K562 (cell line): ENCODE measurements around the gene ZSCAN22. TPM values are rescaled to one million over a fixed set of nuclear protein-coding genes. Genes with fewer than 3 reads are reported as not detected.
A peak's percentile ranks its signal among the peaks of the same experiment; 100 is the strongest.

Experiments
- ARID2 ChIP-seq: fragments of 450-650 bp; IDR thresholded peaks from 2 replicates; pipeline ENCODE4 v1.6.1; 2017; ENCODE audit warnings: antibody characterized with exemption, mild to moderate bottlenecking
- BCL6 ChIP-seq: fragments of 250-450 bp; sonication (Bioruptor Pico); IDR thresholded peaks from 2 replicates; pipeline ENCODE4 v1.4.0; 2020
- BRD4 ChIP-seq: fragments of 200-600 bp; sonication (generic); IDR thresholded peaks from 2 replicates; pipeline ENCODE4 v1.6.1; 2017; ENCODE audit warnings: inconsistent platforms
- E2F4 ChIP-seq: sonication (generic); formaldehyde crosslinking; IDR thresholded peaks from 2 replicates; pipeline ENCODE4 v1.8.0; 2022; ENCODE audit warnings: mild to moderate bottlenecking, low read depth, missing genetic modification reagents
- ELF1 ChIP-seq: fragments of 200-800 bp; sonication (Bioruptor generic); IDR thresholded peaks from 2 replicates; pipeline ENCODE4 v1.6.1; 2016; ENCODE audit warnings: missing genetic modification characterization, missing compliant biosample characterization
- ETV1 ChIP-seq: fragments of 450-650 bp; conservative IDR thresholded peaks from 2 replicates; pipeline ENCODE4 v1.6.1; 2016; ENCODE audit warnings: missing genetic modification characterization, control low read depth, low read depth, missing compliant biosample characterization
- KDM2B ChIP-seq: fragments of 250-450 bp; sonication (Bioruptor Pico); IDR thresholded peaks from 2 replicates; pipeline ENCODE4 v1.8.0; 2021; ENCODE audit warnings: mild to moderate bottlenecking, moderate library complexity
- REST ChIP-seq, 2 experiments: fragments of 450-650 bp; formaldehyde crosslinking in 1 of 2; IDR thresholded peaks; 2 replicates each; pipeline versions ENCODE4 v1.4.0 to v1.6.1; 2014 to 2020; ENCODE audit warnings: mild to moderate bottlenecking in 2 of 2, borderline replicate concordance in 1 of 2, low read depth in 1 of 2
- TAF15 ChIP-seq: fragments of 200-400 bp; formaldehyde crosslinking; IDR thresholded peaks from 2 replicates; pipeline ENCODE4 v1.6.1; 2017; ENCODE audit warnings: mild to moderate bottlenecking, low read depth, low read length, moderate library complexity
- VEZF1 ChIP-seq: fragments of 200-800 bp; sonication (Bioruptor generic); IDR thresholded peaks from 2 replicates; pipeline ENCODE4 v1.6.1; 2017; ENCODE audit warnings: missing genetic modification characterization, missing compliant biosample characterization
- ZNF239 ChIP-seq: fragments of 250-450 bp; sonication (Bioruptor Pico); IDR thresholded peaks from 2 replicates; pipeline ENCODE4 v1.4.0; 2020; ENCODE audit warnings: mild to moderate bottlenecking
- ZNF740 ChIP-seq, 3 experiments: fragments of 200-800 bp in 1 of 3; sonication (Bioruptor generic) in 1 of 3; sonication (generic) in 1 of 3; formaldehyde crosslinking in 1 of 3; IDR thresholded peaks; 2 replicates each; pipeline versions ENCODE4 v1.6.1 to v1.8.0; 2016 to 2022; ENCODE audit warnings: mild to moderate bottlenecking in 2 of 3, missing compliant biosample characterization in 2 of 3, missing genetic modification characterization in 2 of 3, missing genetic modification reagents in 1 of 3
- polyA plus RNA-seq, 8 experiments: library from polyadenylated mRNA; depleted of rRNA in 4 of 8; stranded (reverse) in 5 of 8; unstranded in 3 of 8; fragments of >200 nt; fragmentation: Nextera tagmentation in 2 of 8; fragmentation: Illumina TruSeq in 1 of 8; extraction: Ambion mirVana in 2 of 8; extraction: Trizol in 1 of 8; gene quantifications; 2 replicates each; pipeline versions ENCODE4 v1.2.1 to v1.2.3, GENCODE V29; 2011 to 2014; ENCODE audit warnings: inconsistent platforms in 1 of 8, missing spikeins in 1 of 8
- total RNA-seq, 7 experiments: library from RNA; depleted of rRNA in 6 of 7; stranded (reverse); fragments of >200 nt in 6 of 7; fragmentation: Illumina TruSeq in 2 of 7; extraction: Trizol in 2 of 7; gene quantifications; 2 replicates each; pipeline versions ENCODE4 v1.2.1 to v1.2.3, GENCODE V29; 2011 to 2021; ENCODE audit warnings: low replicate concordance in 1 of 7
- TF ChIP-seq, protein P1 (sequence below), 3 experiments: IDR thresholded peaks in 2 of 3; conservative IDR thresholded peaks in 1 of 3; 2 replicates each; pipeline ENCODE4 v1.5.1; 2011 to 2012; ENCODE audit warnings: low read length in 3 of 3, mild to moderate bottlenecking in 3 of 3, control low read depth in 2 of 3, improper control_type of control experiment in 1 of 3, inconsistent platforms in 1 of 3, low read depth in 1 of 3, mixed read lengths in 1 of 3, moderate library complexity in 1 of 3; ENCODE audit not compliant: insufficient read depth in 2 of 3

ZSCAN22 gene
- total and polyA plus RNA-seq, 9 of the 15 experiments (the other 6 are each of a cell fraction or from before 2014, with no cell fraction given), result 0.98 to 5.3 (median 3.0) TPM

- no peak for TF ChIP-seq E2F4
- no peak for TF ChIP-seq TAF15
- TF ChIP-seq BCL6 (CRISPR knock-in tag), result no peak
- no peak for TF ChIP-seq ARID2
- peak; percentile 18; the same call in 1 of the 2 replicates for TF ChIP-seq REST (IDR thresholded peaks at IDR 0.05; ENCODE audit: borderline replicate concordance)
- TF ChIP-seq REST (CRISPR knock-in tag; IDR thresholded peaks at IDR 0.05; ENCODE audit: low read depth), result no peak
- TF ChIP-seq ZNF740 (CRISPR knock-in tag; IDR thresholded peaks at IDR 0.05), result no peak
- no peak for TF ChIP-seq ZNF740 (tag; IDR thresholded peaks at IDR 0.05)
- no peak for TF ChIP-seq ETV1 (tag)
- no peak for TF ChIP-seq BRD4
- TF ChIP-seq VEZF1 (CRISPR knock-in tag), result peak; percentile 80
- TF ChIP-seq KDM2B (CRISPR knock-in tag), result no peak
- TF ChIP-seq, protein P1, sequence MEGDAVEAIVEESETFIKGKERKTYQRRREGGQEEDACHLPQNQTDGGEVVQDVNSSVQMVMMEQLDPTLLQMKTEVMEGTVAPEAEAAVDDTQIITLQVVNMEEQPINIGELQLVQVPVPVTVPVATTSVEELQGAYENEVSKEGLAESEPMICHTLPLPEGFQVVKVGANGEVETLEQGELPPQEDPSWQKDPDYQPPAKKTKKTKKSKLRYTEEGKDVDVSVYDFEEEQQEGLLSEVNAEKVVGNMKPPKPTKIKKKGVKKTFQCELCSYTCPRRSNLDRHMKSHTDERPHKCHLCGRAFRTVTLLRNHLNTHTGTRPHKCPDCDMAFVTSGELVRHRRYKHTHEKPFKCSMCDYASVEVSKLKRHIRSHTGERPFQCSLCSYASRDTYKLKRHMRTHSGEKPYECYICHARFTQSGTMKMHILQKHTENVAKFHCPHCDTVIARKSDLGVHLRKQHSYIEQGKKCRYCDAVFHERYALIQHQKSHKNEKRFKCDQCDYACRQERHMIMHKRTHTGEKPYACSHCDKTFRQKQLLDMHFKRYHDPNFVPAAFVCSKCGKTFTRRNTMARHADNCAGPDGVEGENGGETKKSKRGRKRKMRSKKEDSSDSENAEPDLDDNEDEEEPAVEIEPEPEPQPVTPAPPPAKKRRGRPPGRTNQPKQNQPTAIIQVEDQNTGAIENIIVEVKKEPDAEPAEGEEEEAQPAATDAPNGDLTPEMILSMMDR (IDR thresholded peaks at IDR 0.05 in 2 of 3, conservative IDR thresholded peaks at IDR 0.05 in 1 of 3; ENCODE audit: insufficient read depth in 2 of 3, low read depth in 1 of 3, low read length in 3 of 3), result 0 out of 6 replicates have a peak, but pooled peaks of 1 of the 3 experiments have one; percentile 13
- TF ChIP-seq ELF1 (tag), result no peak
- no peak for TF ChIP-seq ZNF239 (CRISPR knock-in tag)
Measured at GRCh38 chr19:58278541-58279041, 48.2 kb upstream of the ZSCAN22 start, which contains the start of gene ZNF8 (continued).
